Tibial artery (tissue), 4 donors: ENCODE results near the gene NR2F6.

Source experiments
- DNase-seq, 2 donors: peaks; one replicate each; pipeline ENCODE4 v3.0.0-alpha.2; 2019
- H3K27ac ChIP-seq, 2 donors: fragments of 200-600 bp; sonication (generic) in 1 of 2; 1 replicate in 1 of 2; 2 replicates in 1 of 2; pipeline ENCODE4 v1.5.1; 2018 to 2019; ENCODE audit warnings: mild to moderate bottlenecking in 1 of 2
- H3K27me3 ChIP-seq, 2 donors: fragments of 200-600 bp; sonication (generic) in 1 of 2; one replicate each; pipeline versions ENCODE4 v1.5.1 to v1.6.0; 2016 to 2019
- H3K36me3 ChIP-seq, 3 donors: fragments of 200-600 bp; sonication (generic) in 2 of 3; one replicate each; pipeline ENCODE4 v1.5.1; 2016 to 2019; ENCODE audit warnings: mild to moderate bottlenecking in 2 of 3
- H3K4me1 ChIP-seq, 4 donors: fragments of 200-600 bp; sonication (generic) in 2 of 4; 1 replicate in 3 of 4; 2 replicates in 1 of 4; pipeline ENCODE4 v1.5.1; 2016 to 2019
- H3K4me3 ChIP-seq, 2 donors: fragments of 200-600 bp; sonication (generic) in 1 of 2; 1 replicate in 1 of 2; 2 replicates in 1 of 2; pipeline ENCODE4 v1.5.1; 2018 to 2019; ENCODE audit warnings: mild to moderate bottlenecking in 2 of 2
- H3K9me3 ChIP-seq, 3 donors: fragments of 200-600 bp; sonication (generic) in 1 of 3; one replicate each; pipeline ENCODE4 v1.5.1; 2016 to 2019
- CTCF ChIP-seq, 2 experiments: fragments of 200-600 bp in 1 of 2; fragments of 450-650 bp in 1 of 2; IDR thresholded peaks; one replicate each; pipeline ENCODE4 v1.5.1; 2017 to 2019; ENCODE audit warnings: antibody characterized with exemption in 2 of 2, mild to moderate bottlenecking in 1 of 2, moderate library complexity in 1 of 2
- intact Hi-C: fragments of 100-400 bp; cut with DNase I; formaldehyde crosslinking; loops from one replicate; pipeline ENCODE4 v1.15.0; 2023; ENCODE audit warnings: low total_unique reads

The NR2F6 gene

GRCh38 chr19:17240826-17241399 lies 4.8 kb downstream of the NR2F6 start:
- intact Hi-C loops: no loop called here
- Histone ChIP-seq H3K4me3 (no peak overlapping the region), H3K27ac (peak overlapping the region; percentile 71 to 88), H3K36me3 (peaks cover 0 to 39% (median 4%) of the 10 kb centered on the region in 3 donors), H3K27me3 (no peaks in the 10 kb centered on the region), H3K4me1 (peaks cover 0 to 46% (median 38%) of the 10 kb centered on the region in 4 donors), H3K9me3 (no peaks in the 10 kb centered on the region)
- no peak for TF ChIP-seq CTCF (IDR thresholded peaks at IDR 0.05)
- DNase-seq: no peak

GRCh38 chr19:17240062-17240752 lies 5.5 kb downstream of the NR2F6 start:
- no peak for TF ChIP-seq CTCF (IDR thresholded peaks at IDR 0.05)
- Histone ChIP-seq H3K4me3 (no peak overlapping the region), H3K36me3 (peaks cover 0 to 39% (median 4%) of the 10 kb centered on the region in 3 donors), H3K27me3 (no peaks in the 10 kb centered on the region), H3K9me3 (no peaks in the 10 kb centered on the region), H3K4me1 (peaks cover 0 to 49% (median 42%) of the 10 kb centered on the region in 4 donors), H3K27ac (no peak overlapping the region)
- intact Hi-C loops: no loop called here
- DNase-seq: no peak

- no peak overlapping the region for H3K4me3 ChIP-seq
- DNase-seq: no peak
- H3K9me3 ChIP-seq: no peaks in the 10 kb centered on the region
- H3K27me3 ChIP-seq: no peaks in the 10 kb centered on the region
- intact Hi-C loops: loop anchor here (10.0 kb wide), 2 partner anchors 163 to 617 kb away; partner anchors contain the start of genes HAUS8, MYO9B and RPL18A
- H3K27ac ChIP-seq: no peak overlapping the region
- H3K36me3 ChIP-seq: peaks cover 0 to 50% (median 8%) of the 10 kb centered on the region in 3 donors
- peaks cover 0 to 51% (median 39%) of the 10 kb centered on the region in 4 donors for H3K4me1 ChIP-seq
- TF ChIP-seq CTCF (IDR thresholded peaks at IDR 0.05): no peak
Measured at GRCh38 chr19:17237747-17238706, 7.7 kb downstream of the NR2F6 start.

- TF ChIP-seq CTCF (IDR thresholded peaks at IDR 0.05): no peak
- H3K36me3 ChIP-seq: peaks cover 0 to 61% (median 18%) of the 10 kb centered on the region in 3 donors
- H3K27me3 ChIP-seq: no peaks in the 10 kb centered on the region
- no peak overlapping the region for H3K4me3 ChIP-seq
- no peaks in the 10 kb centered on the region for H3K9me3 ChIP-seq
- H3K27ac ChIP-seq: peak overlapping the region in 1 of 2 donors; percentile 82
- H3K4me1 ChIP-seq: peaks cover 0 to 40% (median 29%) of the 10 kb centered on the region in 4 donors
- DNase-seq: no peak
- intact Hi-C loops: loop anchor here (10.0 kb wide), 2 partner anchors 162 to 618 kb away; partner anchors contain the start of genes HAUS8, MYO9B and RPL18A
Measured at GRCh38 chr19:17236811-17237543, 8.7 kb downstream of the NR2F6 start.
